ENCODE data around the gene STAT5B.

The STAT5B gene

GRCh38 chr17:42210046-42210445, 66.1 kb downstream of the STAT5B start:
- no peak for TF ChIP-seq SIN3A (IDR thresholded peaks at IDR 0.05; ENCODE audit: borderline replicate concordance, insufficient read depth, low read length)
- TF ChIP-seq TAF1 (IDR thresholded peaks at IDR 0.05; ENCODE audit: borderline replicate concordance, insufficient read depth, low read length), result no peak
- TF ChIP-seq POLR2AphosphoS5 (IDR thresholded peaks at IDR 0.05; ENCODE audit: low read depth, low read length), result no peak
- TF ChIP-seq FOXP2 (optimal IDR thresholded peaks at IDR 0.05; ENCODE audit: borderline replicate concordance, extremely low read depth, extremely low read length, insufficient read depth), result no peak
- no peak for TF ChIP-seq REST (IDR thresholded peaks at IDR 0.05; ENCODE audit: insufficient read depth in 1 of 2, low read depth in 2 of 2, low read length in 2 of 2)

GRCh38 chr17:42203354-42203753, 72.8 kb downstream of the STAT5B start:
- TF ChIP-seq REST (IDR thresholded peaks at IDR 0.05; ENCODE audit: insufficient read depth in 1 of 2, low read depth in 2 of 2, low read length in 2 of 2) (no peak), SIN3A (IDR thresholded peaks at IDR 0.05; ENCODE audit: borderline replicate concordance, insufficient read depth, low read length) (no peak), TAF1 (IDR thresholded peaks at IDR 0.05; ENCODE audit: borderline replicate concordance, insufficient read depth, low read length) (no peak)

GRCh38 chr17:42202696-42203095, 73.5 kb downstream of the STAT5B start:
- TF ChIP-seq SIN3A (IDR thresholded peaks at IDR 0.05; ENCODE audit: borderline replicate concordance, insufficient read depth, low read length) (no peak), FOXP2 (optimal IDR thresholded peaks at IDR 0.05; ENCODE audit: borderline replicate concordance, extremely low read depth, extremely low read length, insufficient read depth) (no peak), POLR2AphosphoS5 (IDR thresholded peaks at IDR 0.05; ENCODE audit: low read depth, low read length) (no peak), REST (IDR thresholded peaks at IDR 0.05; ENCODE audit: insufficient read depth in 1 of 2, low read depth in 2 of 2, low read length in 2 of 2) (no peak), TAF1 (IDR thresholded peaks at IDR 0.05; ENCODE audit: borderline replicate concordance, insufficient read depth, low read length) (no peak)

- no peak for TF ChIP-seq FOXP2 (optimal IDR thresholded peaks at IDR 0.05; ENCODE audit: borderline replicate concordance, extremely low read depth, extremely low read length, insufficient read depth)
- no peak for TF ChIP-seq POLR2AphosphoS5 (IDR thresholded peaks at IDR 0.05; ENCODE audit: low read depth, low read length)
- TF ChIP-seq TAF1 (IDR thresholded peaks at IDR 0.05; ENCODE audit: borderline replicate concordance, insufficient read depth, low read length), result no peak
- no peak for TF ChIP-seq REST (IDR thresholded peaks at IDR 0.05; ENCODE audit: insufficient read depth in 1 of 2, low read depth in 2 of 2, low read length in 2 of 2)
- no peak for TF ChIP-seq SIN3A (IDR thresholded peaks at IDR 0.05; ENCODE audit: borderline replicate concordance, insufficient read depth, low read length)
Observed at GRCh38 chr17:42202159-42202558, 74.0 kb downstream of the STAT5B start.

- TF ChIP-seq SIN3A (IDR thresholded peaks at IDR 0.05; ENCODE audit: borderline replicate concordance, insufficient read depth, low read length) (no peak), FOXP2 (optimal IDR thresholded peaks at IDR 0.05; ENCODE audit: borderline replicate concordance, extremely low read depth, extremely low read length, insufficient read depth) (no peak), TAF1 (IDR thresholded peaks at IDR 0.05; ENCODE audit: borderline replicate concordance, insufficient read depth, low read length) (no peak), POLR2AphosphoS5 (IDR thresholded peaks at IDR 0.05; ENCODE audit: low read depth, low read length) (no peak), REST (IDR thresholded peaks at IDR 0.05; ENCODE audit: insufficient read depth in 1 of 2, low read depth in 2 of 2, low read length in 2 of 2) (no peak)
Observed at GRCh38 chr17:42201458-42201772, 74.8 kb downstream of the STAT5B start.
